Lower lobe of right lung (tissue), 2 donors: Measurements from ENCODE around the gene SEPTIN8. TPM values are rescaled to one million over a fixed set of nuclear protein-coding genes. Genes with fewer than 3 reads are reported as not detected.

Experiments
- ATAC-seq, 2 donors: fragments of 200-7000 bp; cut with Tn5 transposase; one replicate each; pipeline ENCODE4 v1.9.1; 2020 to 2022; ENCODE audit warnings: mild to moderate bottlenecking in 2 of 2, moderate library complexity in 2 of 2
- DNase-seq: peaks from one replicate; pipeline ENCODE4 v3.0.0-alpha.2; 2020
- H3K27ac ChIP-seq: fragments of 200-600 bp; one replicate; pipeline ENCODE4 v1.8.0; 2022
- H3K27me3 ChIP-seq: fragments of 200-600 bp; one replicate; pipeline ENCODE4 v1.8.0; 2022; ENCODE audit warnings: low read depth
- H3K36me3 ChIP-seq: fragments of 200-600 bp; one replicate; pipeline ENCODE4 v1.8.0; 2022; ENCODE audit warnings: mild to moderate bottlenecking
- H3K4me1 ChIP-seq: fragments of 200-600 bp; one replicate; pipeline ENCODE4 v1.8.0; 2022
- H3K4me3 ChIP-seq: fragments of 200-600 bp; one replicate; pipeline ENCODE4 v1.8.0; 2022; ENCODE audit warnings: mild to moderate bottlenecking
- H3K9me3 ChIP-seq: fragments of 200-600 bp; one replicate; pipeline ENCODE4 v1.8.0; 2022
- intact Hi-C: fragments of 100-400 bp; cut with DNase I; formaldehyde crosslinking; loops from one replicate; pipeline ENCODE4 v1.11.0; 2022
- total RNA-seq: library from RNA; stranded (reverse); fragmentation: NEBNext Ultra II Directional; extraction: Animal tissue kit (Norgen Biotek cat#: 25700); gene quantifications from one replicate; pipeline ENCODE4 v1.2.1, GENCODE V29; 2021
- TF ChIP-seq, protein P1 (sequence below): fragments of 200-600 bp; IDR thresholded peaks from one replicate; pipeline ENCODE4 v1.8.0; 2022; ENCODE audit warnings: antibody characterized with exemption, mild to moderate bottlenecking
- donor health status: DM: no; HTN: yes; CAD: no; lungs with severe emphysema.

SEPTIN8 gene
- total RNA-seq, 1 donor from 2014 or later = 32.8 TPM

DNA sequence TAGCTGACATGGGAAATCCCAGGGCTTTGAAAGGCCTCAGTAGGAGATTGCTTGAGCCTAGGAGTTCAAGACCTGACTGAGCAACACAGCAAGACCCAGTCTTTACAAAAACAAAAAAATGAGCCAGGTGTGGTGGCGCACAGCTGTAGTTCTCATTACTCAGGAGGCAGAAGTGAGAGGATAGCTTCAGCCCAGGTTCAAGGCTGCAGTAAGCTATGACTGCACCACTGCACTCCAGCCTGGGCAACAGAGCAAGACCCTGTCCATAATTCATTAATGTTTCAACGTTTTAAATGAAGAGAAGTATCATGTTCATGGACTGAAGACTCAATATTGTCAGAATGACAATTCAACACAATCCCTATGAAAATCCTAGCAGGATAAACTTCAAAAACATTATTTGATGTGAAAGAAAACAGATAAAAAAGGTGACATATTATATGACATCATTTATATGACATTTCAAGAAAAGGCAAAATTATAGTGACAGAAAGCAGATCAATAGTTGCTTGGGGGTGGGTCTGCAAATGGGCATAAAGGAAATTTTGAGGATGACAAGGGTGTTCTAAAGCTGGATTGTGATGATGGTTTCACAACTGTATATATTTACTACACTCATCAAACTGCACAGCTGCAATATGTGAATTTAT, 43.4 kb downstream of the SEPTIN8 start:
- Histone ChIP-seq H3K4me3 (no peak overlapping the region), H3K27ac (no peak overlapping the region), H3K4me1 (peaks cover 7% of the 10 kb centered on the region), H3K27me3 (no peaks in the 10 kb centered on the region), H3K9me3 (no peaks in the 10 kb centered on the region), H3K36me3 (no peaks in the 10 kb centered on the region)
- intact Hi-C loops = no loop called here
- ATAC-seq (no peak), DNase-seq (no peak)
- TF ChIP-seq, protein P1, sequence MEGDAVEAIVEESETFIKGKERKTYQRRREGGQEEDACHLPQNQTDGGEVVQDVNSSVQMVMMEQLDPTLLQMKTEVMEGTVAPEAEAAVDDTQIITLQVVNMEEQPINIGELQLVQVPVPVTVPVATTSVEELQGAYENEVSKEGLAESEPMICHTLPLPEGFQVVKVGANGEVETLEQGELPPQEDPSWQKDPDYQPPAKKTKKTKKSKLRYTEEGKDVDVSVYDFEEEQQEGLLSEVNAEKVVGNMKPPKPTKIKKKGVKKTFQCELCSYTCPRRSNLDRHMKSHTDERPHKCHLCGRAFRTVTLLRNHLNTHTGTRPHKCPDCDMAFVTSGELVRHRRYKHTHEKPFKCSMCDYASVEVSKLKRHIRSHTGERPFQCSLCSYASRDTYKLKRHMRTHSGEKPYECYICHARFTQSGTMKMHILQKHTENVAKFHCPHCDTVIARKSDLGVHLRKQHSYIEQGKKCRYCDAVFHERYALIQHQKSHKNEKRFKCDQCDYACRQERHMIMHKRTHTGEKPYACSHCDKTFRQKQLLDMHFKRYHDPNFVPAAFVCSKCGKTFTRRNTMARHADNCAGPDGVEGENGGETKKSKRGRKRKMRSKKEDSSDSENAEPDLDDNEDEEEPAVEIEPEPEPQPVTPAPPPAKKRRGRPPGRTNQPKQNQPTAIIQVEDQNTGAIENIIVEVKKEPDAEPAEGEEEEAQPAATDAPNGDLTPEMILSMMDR = no peak

DNA sequence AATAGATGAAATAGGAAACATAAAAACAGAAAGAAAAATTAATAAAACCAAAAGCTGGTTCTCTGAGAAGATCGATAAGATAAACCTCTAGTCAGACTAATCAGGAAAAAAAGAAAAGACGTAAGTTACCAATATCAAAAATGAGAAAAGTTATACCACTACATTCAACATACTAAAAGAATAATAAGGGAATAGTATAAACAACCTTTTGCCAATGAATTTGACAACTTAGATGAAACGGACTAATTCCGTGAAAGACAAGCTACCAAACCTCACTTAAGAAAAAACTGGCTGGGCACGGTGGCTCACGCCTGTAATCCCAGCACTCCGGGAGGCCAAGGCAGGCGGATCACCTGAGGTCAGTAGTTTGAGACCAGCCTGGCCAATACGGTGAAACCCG, 47.1 kb downstream of the SEPTIN8 start:
- H3K4me1 ChIP-seq = no peaks in the 10 kb centered on the region
- no peak overlapping the region for H3K4me3 ChIP-seq
- no peaks in the 10 kb centered on the region for H3K27me3 ChIP-seq
- TF ChIP-seq, protein P1 = no peak
- intact Hi-C loops = no loop called here
- no peak for DNase-seq
- peaks cover 8% of the 10 kb centered on the region for H3K36me3 ChIP-seq
- no peak overlapping the region for H3K27ac ChIP-seq
- no peaks in the 10 kb centered on the region for H3K9me3 ChIP-seq
- no peak for ATAC-seq

DNA sequence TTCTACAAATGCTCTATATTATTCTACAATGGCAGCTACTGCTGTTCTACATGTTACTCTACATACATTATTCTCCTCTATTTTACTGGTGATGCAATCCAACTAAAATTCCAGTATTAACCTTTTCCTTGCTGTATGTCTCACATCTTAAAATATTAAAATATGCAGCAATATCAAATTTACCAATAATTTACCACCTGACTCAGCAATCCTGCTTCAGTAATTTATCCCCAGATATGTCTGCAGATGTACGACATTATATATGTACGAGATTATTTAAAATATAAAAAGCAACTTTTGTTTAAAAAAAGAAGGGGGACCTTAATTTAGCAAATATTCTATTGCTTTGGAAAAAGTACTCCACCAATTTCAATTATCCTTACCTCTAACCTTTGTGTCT, 51.3 kb downstream of the SEPTIN8 start:
- TF ChIP-seq, protein P1 = no peak
- intact Hi-C loops = no loop called here
- Histone ChIP-seq H3K36me3 (peaks cover 8% of the 10 kb centered on the region), H3K4me3 (no peak overlapping the region), H3K27me3 (no peaks in the 10 kb centered on the region), H3K9me3 (no peaks in the 10 kb centered on the region), H3K27ac (no peak overlapping the region), H3K4me1 (no peaks in the 10 kb centered on the region)
- ATAC-seq (no peak), DNase-seq (no peak)

DNA sequence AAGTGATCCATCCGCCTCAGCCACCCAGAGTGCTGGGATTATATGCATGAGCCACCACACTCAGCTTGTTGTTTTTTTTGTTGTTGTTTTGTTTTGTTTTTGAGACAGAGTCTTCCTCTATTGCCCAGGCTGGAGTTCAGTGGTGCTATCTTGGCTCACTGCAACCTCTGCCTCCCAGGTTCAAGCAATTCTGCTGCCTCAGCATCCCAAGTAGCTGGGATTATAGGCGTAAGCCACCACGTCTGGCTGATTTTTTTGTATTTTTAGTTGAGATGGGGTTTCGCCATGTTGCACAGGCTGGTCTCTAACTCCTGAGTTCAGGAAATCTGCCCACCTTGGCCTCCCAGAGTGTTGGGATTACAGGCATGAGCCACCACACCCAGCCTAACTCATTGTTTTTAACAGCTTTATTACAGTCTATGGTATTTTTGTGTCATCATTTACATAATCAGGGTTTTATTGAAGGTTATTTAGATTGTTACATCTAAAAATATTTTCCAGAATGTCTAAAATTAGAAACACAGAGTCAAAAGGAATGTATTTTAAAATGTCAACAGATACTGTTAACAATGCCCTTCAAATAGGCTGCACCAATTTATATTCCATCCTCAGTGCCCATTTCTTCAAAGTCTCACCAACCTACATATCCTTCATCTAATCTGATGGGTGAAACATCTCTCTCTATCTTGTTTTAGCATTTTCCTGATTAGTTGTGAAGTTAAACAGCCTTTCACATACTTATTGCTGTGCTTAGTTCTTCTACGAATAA, 58.3 kb downstream of the SEPTIN8 start:
- H3K9me3 ChIP-seq = no peaks in the 10 kb centered on the region
- TF ChIP-seq, protein P1 = no peak
- H3K4me1 ChIP-seq = no peaks in the 10 kb centered on the region
- H3K4me3 ChIP-seq = no peak overlapping the region
- intact Hi-C loops = no loop called here
- DNase-seq = no peak
- no peak overlapping the region for H3K27ac ChIP-seq
- ATAC-seq = no peak
- H3K36me3 ChIP-seq = peaks cover 6% of the 10 kb centered on the region
- no peaks in the 10 kb centered on the region for H3K27me3 ChIP-seq

DNA sequence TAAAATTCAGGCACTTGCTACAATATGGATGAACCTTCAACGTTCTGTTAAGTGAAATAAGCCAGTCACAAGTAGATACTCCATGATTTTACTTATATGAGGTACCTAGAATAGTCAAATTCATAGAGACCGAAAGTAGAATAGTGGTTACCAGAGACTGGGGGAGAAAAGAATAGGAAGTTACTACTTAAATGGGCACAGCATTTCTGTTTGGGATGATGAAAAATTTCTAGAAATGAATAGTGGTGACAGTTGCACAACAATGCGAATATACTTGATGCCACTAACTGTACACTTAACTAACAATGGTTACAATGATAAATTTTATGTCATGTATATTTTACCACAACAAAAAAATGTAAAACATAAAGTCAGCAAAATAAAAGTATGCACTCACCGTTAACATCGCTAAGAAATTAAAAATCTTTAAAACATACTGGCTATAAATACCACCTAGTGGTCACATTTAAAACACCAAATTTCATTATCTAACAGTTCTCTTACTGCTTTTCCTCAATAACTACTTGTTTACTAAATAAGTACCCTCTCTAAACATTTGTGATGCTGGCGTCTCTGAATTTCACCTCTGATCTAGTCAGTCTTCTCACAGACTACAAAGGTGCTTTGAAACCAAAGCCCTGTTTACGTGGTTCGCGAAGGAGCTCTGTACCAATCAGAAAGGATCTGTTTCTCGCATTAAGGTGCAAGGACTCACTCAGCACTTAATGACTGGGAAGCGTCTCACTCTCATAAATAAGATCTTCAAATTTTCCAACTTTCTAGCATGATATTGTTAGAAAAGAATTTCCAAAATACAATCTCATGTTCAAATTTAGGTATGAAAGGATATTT, 62.4 kb downstream of the SEPTIN8 start:
- H3K4me1 ChIP-seq = no peaks in the 10 kb centered on the region
- H3K36me3 ChIP-seq = no peaks in the 10 kb centered on the region
- H3K27me3 ChIP-seq = no peaks in the 10 kb centered on the region
- H3K27ac ChIP-seq = no peak overlapping the region
- no peak for ATAC-seq
- intact Hi-C loops = no loop called here
- no peak overlapping the region for H3K4me3 ChIP-seq
- no peak for DNase-seq
- TF ChIP-seq, protein P1 = peak; percentile 43
- H3K9me3 ChIP-seq = no peaks in the 10 kb centered on the region
